PC-3 (cell line): Measurements from ENCODE around the gene TBC1D5. TPM values are rescaled to one million over a fixed set of nuclear protein-coding genes. Genes with fewer than 3 reads are reported as not detected.
A peak's percentile ranks its signal among the peaks of the same experiment; 100 is the strongest.

ENCODE experiments used
- ATAC-seq: fragments of 200-7000 bp; cut with Tn5 transposase; 2 replicates; pipeline ENCODE4 v1.9.1; 2020; ENCODE audit warnings: mild to moderate bottlenecking, moderate library complexity
- BruUV-seq: library from RNA; stranded (reverse); fragments of 400-500 nt; replicated peaks from 2 replicates; lab custom pipeline; 2021; lab: Mats Ljungman, UMichigan
- CTCF ChIA-PET: fragments of 300-600 bp; sonication (Branson Sonifier 250); formaldehyde crosslinking; loops from one replicate; lab custom pipeline; 2022; ENCODE audit warnings: antibody characterized with exemption; lab: Charles Lee
- POLR2A ChIA-PET: fragments of 300-600 bp; sonication (Branson Sonifier 250); formaldehyde crosslinking; loops from one replicate; lab custom pipeline; 2022; ENCODE audit warnings: antibody characterized with exemption; ENCODE audit not compliant: unreplicated experiment; lab: Charles Lee
- DNase-seq: peaks from one replicate; pipeline ENCODE4 v3.0.0-alpha.2; 2015
- H2AFZ ChIP-seq: fragments of 300-600 bp; sonication (generic); 2 replicates; pipeline ENCODE4 v1.6.0; 2016; ENCODE audit warnings: antibody characterized with exemption, low read length
- H3F3A ChIP-seq: fragments of 300-600 bp; sonication (generic); one replicate; pipeline ENCODE4 v1.6.0; 2017; ENCODE audit warnings: antibody characterized with exemption, low read length, control low read depth, mild to moderate bottlenecking; ENCODE audit not compliant: unreplicated experiment
- H3K27ac ChIP-seq: fragments of 300-600 bp; sonication (generic); 2 replicates; pipeline ENCODE4 v1.5.1; 2016; ENCODE audit warnings: mild to moderate bottlenecking, low read length
- H3K27me3 ChIP-seq: fragments of 300-600 bp; sonication (generic); 2 replicates; pipeline ENCODE4 v1.6.1; 2016; ENCODE audit warnings: low read length, mixed read lengths
- H3K36me3 ChIP-seq: fragments of 300-600 bp; sonication (generic); 2 replicates; pipeline ENCODE4 v1.6.1; 2016; ENCODE audit warnings: low read depth, mixed run types, low read length, mixed read lengths
- H3K4me1 ChIP-seq: fragments of 300-600 bp; sonication (generic); 2 replicates; pipeline ENCODE4 v1.5.1; 2016; ENCODE audit warnings: low read length; ENCODE audit not compliant: insufficient read depth
- H3K4me2 ChIP-seq: fragments of 300-600 bp; sonication (generic); 2 replicates; pipeline ENCODE4 v1.6.0; 2016; ENCODE audit warnings: low read length
- H3K4me3 ChIP-seq: fragments of 300-600 bp; sonication (generic); 2 replicates; pipeline ENCODE4 v1.5.1; 2016; ENCODE audit warnings: mild to moderate bottlenecking, low read length, mixed read lengths
- H3K79me2 ChIP-seq: fragments of 300-600 bp; sonication (generic); 2 replicates; pipeline ENCODE4 v1.6.1; 2017; ENCODE audit warnings: low read length, mixed read lengths
- H3K9ac ChIP-seq: fragments of 300-600 bp; sonication (generic); 2 replicates; pipeline ENCODE4 v1.6.0; 2016; ENCODE audit warnings: mild to moderate bottlenecking, low read length
- H3K9me2 ChIP-seq: fragments of 300-600 bp; sonication (generic); replicated peaks from 2 replicates; pipeline ENCODE4 v1.6.1; 2016; ENCODE audit warnings: mixed run types, low read length, mixed read lengths
- H3K9me3 ChIP-seq: fragments of 300-600 bp; sonication (generic); 2 replicates; pipeline ENCODE4 v1.6.1; 2016; ENCODE audit warnings: low read length, mixed read lengths
- H4K20me1 ChIP-seq: fragments of 300-600 bp; sonication (generic); 2 replicates; pipeline ENCODE4 v1.6.1; 2016; ENCODE audit warnings: low read length, mixed read lengths
- CTCF ChIP-seq: fragments of 300-600 bp; sonication (generic); conservative IDR thresholded peaks from 2 replicates; pipeline ENCODE4 v1.5.1; 2017; ENCODE audit warnings: antibody characterized with exemption, low read depth, mild to moderate bottlenecking, low read length
- EZH2 ChIP-seq: fragments of 300-600 bp; sonication (generic); IDR thresholded peaks from one replicate; pipeline ENCODE4 v1.6.1; 2017; ENCODE audit warnings: antibody characterized with exemption, mild to moderate bottlenecking, low read length; ENCODE audit not compliant: unreplicated experiment
- EZH2phosphoT487 ChIP-seq: fragments of 300-600 bp; sonication (generic); IDR thresholded peaks from 2 replicates; pipeline ENCODE4 v1.6.1; 2018; ENCODE audit warnings: mild to moderate bottlenecking, antibody characterized with exemption, low read length, borderline replicate concordance
- intact Hi-C: fragments of 100-400 bp; cut with micrococcal nuclease; formaldehyde crosslinking; loops from 2 replicates; pipeline ENCODE4 v1.9.0; 2023
- total RNA-seq: library from RNA; depleted of rRNA; stranded (reverse); fragments of >200 nt; gene quantifications from 2 replicates; pipeline ENCODE4 v1.2.3, GENCODE V29; 2014

TBC1D5 gene
- total RNA-seq, 1 experiment from 2014 or later: 54.5 TPM

GRCh38 chr3:17183951-17184550 lies 558.4 kb downstream of the TBC1D5 start:
- POLR2A ChIA-PET: no interaction called here
- Histone ChIP-seq H2AFZ (peak overlapping the region; percentile 32; the same call in 1 of the 2 replicates), H4K20me1 (no peaks in the 10 kb centered on the region), H3K27ac (no peak overlapping the region), H3K9ac (no peak overlapping the region), H3K9me2 (no peaks in the 10 kb centered on the region), H3K4me1 (peaks cover 9% of the 10 kb centered on the region), H3K27me3 (no peaks in the 10 kb centered on the region), H3K79me2 (no peaks in the 10 kb centered on the region), H3K4me3 (no peak overlapping the region), H3F3A (no peaks in the 10 kb centered on the region), H3K36me3 (no peaks in the 10 kb centered on the region), H3K4me2 (0 out of 2 replicates have a peak overlapping the region, but pooled peaks have one; percentile 1), H3K9me3 (no peaks in the 10 kb centered on the region)
- TF ChIP-seq EZH2phosphoT487 (no peak), CTCF (no peak), EZH2 (no peak)
- DNase-seq (peak; percentile 66), ATAC-seq (peak; percentile 95)
- CTCF ChIA-PET: no interaction called here
- no TSS peak for BruUV-seq
- intact Hi-C loops: no loop called here

GRCh38 chr3:17182166-17182565 lies 560.3 kb downstream of the TBC1D5 start:
- H3K4me1 ChIP-seq: peaks cover 9% of the 10 kb centered on the region
- no peak for DNase-seq
- no peaks in the 10 kb centered on the region for H3K9me2 ChIP-seq
- H3K4me2 ChIP-seq: no peak overlapping the region
- H3K27ac ChIP-seq: no peak overlapping the region
- H3K36me3 ChIP-seq: no peaks in the 10 kb centered on the region
- TF ChIP-seq EZH2phosphoT487: no peak
- no peak for TF ChIP-seq CTCF
- no peak for TF ChIP-seq EZH2
- no peak overlapping the region for H2AFZ ChIP-seq
- ChIA-PET CTCF (no interaction called here), POLR2A (no interaction called here)
- no peaks in the 10 kb centered on the region for H3K9me3 ChIP-seq
- no peaks in the 10 kb centered on the region for H3K79me2 ChIP-seq
- no peaks in the 10 kb centered on the region for H3K27me3 ChIP-seq
- intact Hi-C loops: no loop called here
- ATAC-seq: no peak
- H3F3A ChIP-seq: no peaks in the 10 kb centered on the region
- no peak overlapping the region for H3K4me3 ChIP-seq
- BruUV-seq: no TSS peak
- no peaks in the 10 kb centered on the region for H4K20me1 ChIP-seq
- no peak overlapping the region for H3K9ac ChIP-seq

- ChIA-PET POLR2A (no interaction called here), CTCF (no interaction called here)
- peaks cover 9% of the 10 kb centered on the region for H3K4me1 ChIP-seq
- intact Hi-C loops: no loop called here
- no peak overlapping the region for H3K4me3 ChIP-seq
- H3K9ac ChIP-seq: no peak overlapping the region
- H3K27ac ChIP-seq: no peak overlapping the region
- no TSS peak for BruUV-seq
- no peaks in the 10 kb centered on the region for H3K9me3 ChIP-seq
- H3K9me2 ChIP-seq: no peaks in the 10 kb centered on the region
- no peaks in the 10 kb centered on the region for H4K20me1 ChIP-seq
- no peaks in the 10 kb centered on the region for H3F3A ChIP-seq
- H3K36me3 ChIP-seq: no peaks in the 10 kb centered on the region
- DNase-seq: no peak
- H2AFZ ChIP-seq: no peak overlapping the region
- no peak for TF ChIP-seq CTCF
- no peak for TF ChIP-seq EZH2phosphoT487
- no peak for TF ChIP-seq EZH2
- no peaks in the 10 kb centered on the region for H3K27me3 ChIP-seq
- H3K4me2 ChIP-seq: no peak overlapping the region
- H3K79me2 ChIP-seq: no peaks in the 10 kb centered on the region
- ATAC-seq: no peak
Observed at GRCh38 chr3:17181413-17181907, 561.0 kb downstream of the TBC1D5 start.
